ENCODE measurements around the gene CHST13. TPM values are rescaled to one million over a fixed set of nuclear protein-coding genes. Genes with fewer than 3 reads are reported as not detected.

CHST13 gene
- total RNA-seq, 1 experiment from 2014 or later: 0.91 TPM

GRCh38 chr3:126519506-126520455 lies 4.2 kb upstream of the CHST13 start:
- RAD21 ChIA-PET (ENCODE audit: low non-redundant PET in 1 of 2, low total read pairs in 2 of 2, uncharacterized antibody in 2 of 2, unreplicated experiment in 2 of 2): no interaction called here
- BruUV-seq (replicated peaks): no TSS peak
- Histone ChIP-seq H3K4me1 (ENCODE audit: control insufficient read depth in 1 of 2, insufficient read depth in 2 of 2, low read length in 2 of 2) (peaks cover 4 to 12% of the 10 kb centered on the region in 2 experiments; a peak in 2 of 4 replicates), H3K9me3 (ENCODE audit: control insufficient read depth in 1 of 2, insufficient read depth in 1 of 2, low read depth in 1 of 2, low read length in 2 of 2) (no peaks in the 10 kb centered on the region), H3K4me3 (replicated peaks in 1 of 2; ENCODE audit: low read depth in 1 of 2, low read length in 2 of 2) (no peak overlapping the region), H3K9me2 (ENCODE audit: insufficient read depth) (no peaks in the 10 kb centered on the region), H3K27me3 (ENCODE audit: insufficient read depth, low read length) (no peaks in the 10 kb centered on the region), H3K4me2 (ENCODE audit: low read length) (no peak overlapping the region), H3K9ac (ENCODE audit: low read length) (no peak overlapping the region), H3K36me3 (ENCODE audit: control insufficient read depth in 1 of 2, insufficient read depth in 2 of 2, low read length in 2 of 2) (no peaks in the 10 kb centered on the region), H4K20me1 (ENCODE audit: insufficient read depth) (no peaks in the 10 kb centered on the region), H3K79me2 (ENCODE audit: insufficient read depth, low read length) (no peaks in the 10 kb centered on the region), H3K27ac (ENCODE audit: low read depth, low read length) (no peak overlapping the region), H2AFZ (ENCODE audit: low read depth, low read length, poor library complexity, severe bottlenecking) (no peak overlapping the region)
- POLR2A ChIA-PET: no interaction called here
- intact Hi-C loops (cut with micrococcal nuclease): loop anchor here (5.0 to 10.0 kb wide), 2 partner anchors 145 to 387 kb away; no protein-coding TSS in a partner anchor
- DNase-seq (ENCODE audit: low read depth, low spot score) (no peak), ATAC-seq (no peak)
- TF ChIP-seq CTCF (IDR thresholded peaks at IDR 0.05 in 2 of 3, conservative IDR thresholded peaks at IDR 0.05 in 1 of 3; ENCODE audit: borderline replicate concordance in 1 of 3, insufficient read depth in 1 of 3, low read depth in 2 of 3, low read length in 2 of 3) (0 out of 6 replicates have a peak, but pooled peaks of 1 of the 3 experiments have one; percentile 4), MAX (IDR thresholded peaks at IDR 0.05) (no peak)
- CTCF ChIA-PET: no interaction called here

All from HCT116 (cell line).